ENCODE results near the gene GPC4. TPM values are rescaled to one million over a fixed set of nuclear protein-coding genes. Genes with fewer than 3 reads are reported as not detected.

Gene GPC4
- total RNA-seq: 10 to 100 TPM in 1 of 2 donors, 1 to 10 TPM in 1; 6.4 to 15.0 TPM
- long read RNA-seq, full-length matches to known transcripts: 11 of 12 reads
- long read RNA-seq, partial matches to known transcripts: 0 of 12 reads
- long read RNA-seq, other reads (novel, unspliced or antisense): 1 of 12 reads

- intact Hi-C loops (cut with DNase I): no loop called here
- DNase-seq (peak; percentile 61), ATAC-seq (peak; percentile 85 to 89)
Measured at GRCh38 chrX:133415276-133416105, at the start of gene GPC4. Gene GPC4 (minus strand): TSS chrX:133415489. CDS start chrX:133414965, 524 bp downstream.

DNA sequence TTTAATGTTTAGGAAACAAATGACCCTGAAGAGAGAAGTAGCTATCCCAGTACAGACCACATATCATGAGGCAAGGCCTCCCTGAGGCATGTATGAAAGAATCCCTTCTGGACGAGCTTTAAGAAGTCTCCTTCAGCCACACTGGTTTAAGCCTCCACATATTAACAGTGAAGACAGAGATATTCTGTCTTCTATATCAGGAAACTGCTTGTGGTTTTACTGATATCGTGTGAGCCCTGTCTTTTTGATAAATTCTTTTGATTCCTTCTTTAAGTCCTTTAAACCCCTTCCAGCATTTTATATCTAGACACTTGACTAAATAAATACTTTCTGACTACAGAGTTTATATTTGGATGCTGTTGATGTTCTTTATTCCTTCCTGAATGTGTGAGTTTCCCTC lies 45.9 kb upstream of the GPC4 start:
- no peak for DNase-seq
- no peak for ATAC-seq
- intact Hi-C loops (cut with DNase I): no loop called here

- ATAC-seq: no peak
- DNase-seq: no peak
- intact Hi-C loops (cut with DNase I): no loop called here
Measured at GRCh38 chrX:133454924-133455323, 39.6 kb upstream of the GPC4 start.

DNA sequence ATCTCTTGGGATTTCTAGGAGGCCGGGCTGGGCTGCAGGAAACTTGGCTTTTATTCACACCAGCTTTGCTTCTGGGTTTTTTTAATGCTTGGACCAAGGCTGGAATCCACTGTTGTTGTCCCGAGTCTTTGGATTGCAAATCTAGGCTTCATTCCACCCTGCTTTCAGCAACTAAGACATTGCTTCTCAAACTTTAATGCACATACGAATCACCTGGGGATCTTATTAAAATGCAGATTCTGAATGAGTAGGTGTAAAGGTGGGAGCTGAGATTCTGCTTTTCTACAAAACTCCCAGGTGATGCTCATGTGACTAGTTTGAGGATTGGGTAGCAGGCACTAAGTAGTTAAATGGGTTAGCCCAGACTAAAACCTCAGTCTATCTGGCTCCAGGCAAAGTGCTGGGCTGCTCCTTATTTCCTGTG lies 39.2 kb upstream of the GPC4 start:
- DNase-seq (no peak), ATAC-seq (no peak)
- intact Hi-C loops (cut with DNase I): no loop called here

DNA sequence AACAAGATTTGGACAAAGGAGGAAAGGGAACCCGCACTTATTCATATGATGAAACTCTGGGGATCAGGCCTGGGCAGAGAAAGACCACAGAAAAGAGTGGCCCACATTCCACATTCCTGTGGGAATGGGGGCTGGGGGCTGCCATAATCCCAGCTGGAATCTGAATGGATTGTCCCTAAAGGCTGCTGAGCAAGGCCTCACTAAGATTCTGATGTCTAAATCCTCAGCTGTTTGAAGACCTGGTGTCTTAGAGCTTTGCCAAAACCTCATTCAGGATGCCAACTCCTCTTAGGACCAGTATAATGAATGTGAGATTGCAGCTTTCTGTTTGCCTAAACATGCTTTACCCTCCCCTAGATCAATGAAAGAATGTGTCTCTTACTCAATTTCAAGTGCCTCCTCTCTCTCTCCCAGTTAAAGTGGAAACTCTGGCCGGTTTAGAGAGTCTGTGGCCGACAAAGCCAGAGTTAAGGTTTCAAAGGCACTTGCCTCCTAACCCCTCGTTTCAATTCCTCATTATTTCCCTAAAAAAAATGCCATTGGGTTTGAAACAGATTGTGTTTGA lies 33.3 kb upstream of the GPC4 start:
- DNase-seq: no peak
- no peak for ATAC-seq
- intact Hi-C loops (cut with DNase I): no loop called here

DNA sequence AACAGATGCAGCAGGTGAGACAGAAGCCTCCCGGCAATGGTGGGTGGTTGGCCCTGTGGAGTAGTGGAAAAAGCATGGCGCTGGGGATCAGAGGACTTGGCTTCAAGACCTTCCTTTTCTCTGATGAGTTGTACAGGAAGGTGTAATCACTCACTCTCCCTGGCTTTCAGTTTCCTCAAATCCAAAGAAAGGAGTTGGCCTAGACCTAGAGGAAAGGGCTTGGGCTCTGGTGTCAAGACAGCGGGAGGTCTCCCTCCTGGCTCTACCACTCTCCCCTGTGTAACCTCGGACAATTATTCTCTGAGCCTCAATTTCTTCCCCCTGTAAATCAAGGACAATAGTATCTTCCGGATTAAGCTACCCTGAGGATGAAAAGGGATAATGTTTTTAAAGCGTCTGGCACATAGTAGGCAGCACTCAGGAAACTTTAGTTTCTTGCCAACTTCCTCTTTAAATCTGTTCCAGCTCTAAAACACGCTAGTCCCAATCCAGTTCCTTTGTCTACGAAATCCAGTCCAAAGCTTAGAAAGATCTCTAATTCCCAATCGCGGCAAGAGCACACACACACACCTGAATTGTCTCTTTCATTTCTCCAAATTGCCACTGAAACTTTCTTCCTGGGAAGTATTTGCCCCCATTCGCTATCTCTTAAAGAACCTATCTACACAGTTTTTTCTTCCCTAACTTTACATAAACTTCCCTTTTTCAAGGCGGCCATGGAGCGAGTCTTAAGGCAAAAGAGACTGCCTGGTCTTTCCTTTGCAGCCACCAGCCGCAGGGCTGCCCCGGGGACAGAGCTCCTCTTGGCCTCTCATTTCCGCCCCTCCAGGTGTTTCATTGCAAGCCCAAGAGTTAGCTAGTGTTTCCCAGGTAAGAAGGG lies 29.9 kb upstream of the GPC4 start:
- no peak for DNase-seq
- no peak for ATAC-seq
- intact Hi-C loops (cut with DNase I): no loop called here

DNA sequence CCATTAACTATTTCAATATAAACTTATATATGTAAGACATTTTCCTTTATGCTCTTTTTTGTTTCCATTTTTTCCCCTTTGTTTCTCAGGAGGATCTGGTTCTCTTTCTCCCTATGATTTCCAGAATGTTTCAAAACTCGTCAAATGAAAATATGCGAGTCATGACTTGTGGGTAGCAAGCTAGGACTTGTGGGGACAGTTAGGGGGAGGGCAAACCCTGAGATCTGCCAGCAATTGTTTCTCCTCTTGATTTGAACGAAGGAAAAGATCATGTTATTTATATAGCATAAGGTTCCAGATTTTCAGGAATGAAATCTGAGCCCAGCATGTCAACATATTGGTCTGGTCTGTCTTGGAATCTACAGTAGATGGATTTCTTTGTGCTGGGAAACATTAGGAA lies 28.9 kb upstream of the GPC4 start:
- DNase-seq: no peak
- intact Hi-C loops (cut with DNase I): no loop called here
- ATAC-seq: no peak

DNA sequence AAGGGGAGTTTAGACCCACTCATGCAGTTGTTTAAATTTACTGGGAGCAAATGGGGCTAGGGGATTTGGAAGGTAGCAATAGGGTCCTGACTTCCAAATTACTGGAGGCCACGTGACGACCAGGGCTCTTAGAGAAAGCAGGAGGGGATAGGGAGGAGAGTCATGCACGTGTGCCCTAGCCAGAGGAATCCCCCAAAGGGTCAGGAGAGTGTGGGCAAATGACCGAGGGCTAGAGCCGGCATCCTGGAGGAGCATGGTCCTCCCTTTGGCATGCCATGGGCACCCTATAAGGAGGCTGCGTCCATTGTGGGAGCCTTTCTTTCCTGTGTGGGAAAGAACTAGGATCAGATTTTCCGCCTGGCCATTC lies 25.5 kb upstream of the GPC4 start:
- intact Hi-C loops (cut with DNase I): no loop called here
- ATAC-seq (no peak), DNase-seq (no peak)

GRCh38 chrX:133440081-133440796 lies 24.9 kb upstream of the GPC4 start:
- DNase-seq (no peak), ATAC-seq (no peak)
- intact Hi-C loops (cut with DNase I): no loop called here

DNA sequence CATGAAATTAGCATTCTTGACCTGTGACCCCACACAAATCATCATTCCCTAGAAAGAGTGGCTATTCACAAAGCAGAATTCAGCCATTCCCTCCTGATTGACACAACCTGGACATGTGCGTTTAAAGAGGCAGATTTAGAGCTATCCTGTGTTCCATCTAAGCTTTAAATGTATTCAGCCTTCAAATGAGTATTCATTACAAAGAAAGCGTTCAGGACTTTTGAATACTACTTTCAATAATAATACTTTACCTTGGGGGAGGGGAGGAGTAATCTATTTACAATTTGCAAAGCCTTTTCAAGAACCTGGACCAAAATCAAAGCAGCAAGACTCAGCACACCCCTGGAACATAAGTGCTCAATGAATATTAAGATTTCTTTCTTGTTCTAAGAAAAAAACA lies 22.5 kb upstream of the GPC4 start:
- DNase-seq (no peak), ATAC-seq (no peak)
- intact Hi-C loops (cut with DNase I): no loop called here

GRCh38 chrX:133437356-133437755 lies 22.1 kb upstream of the GPC4 start:
- ATAC-seq (no peak), DNase-seq (no peak)
- intact Hi-C loops (cut with DNase I): no loop called here

DNA sequence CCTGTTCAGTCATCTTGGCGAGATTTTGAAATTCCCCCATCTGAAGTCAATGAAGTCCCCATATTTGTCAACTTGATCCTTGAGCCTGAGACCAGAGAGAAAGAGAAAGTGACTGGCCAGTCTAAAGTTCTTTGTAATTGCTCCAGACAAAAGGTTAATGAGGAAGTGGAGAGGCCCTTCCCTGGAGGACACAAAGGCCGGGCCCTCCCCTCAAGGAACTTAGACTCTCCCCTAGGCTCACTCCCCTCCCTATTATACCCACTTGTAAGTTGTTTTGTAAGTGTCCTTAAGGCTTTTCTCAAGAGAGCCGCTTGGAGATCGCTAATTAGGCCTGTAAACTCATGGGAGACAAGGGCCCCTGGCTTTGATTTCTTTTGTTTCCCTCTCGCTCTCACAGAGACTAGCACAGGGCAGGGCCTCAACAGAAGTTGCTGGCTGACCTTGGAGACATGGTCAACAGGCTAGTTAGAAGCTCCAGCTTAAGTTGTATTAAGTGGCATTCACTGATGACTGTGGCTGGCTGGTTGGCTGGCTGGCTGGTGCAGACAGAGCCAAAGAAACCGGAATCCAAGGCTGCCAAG lies 20.3 kb upstream of the GPC4 start:
- no peak for ATAC-seq
- intact Hi-C loops (cut with DNase I): no loop called here
- no peak for DNase-seq

DNA sequence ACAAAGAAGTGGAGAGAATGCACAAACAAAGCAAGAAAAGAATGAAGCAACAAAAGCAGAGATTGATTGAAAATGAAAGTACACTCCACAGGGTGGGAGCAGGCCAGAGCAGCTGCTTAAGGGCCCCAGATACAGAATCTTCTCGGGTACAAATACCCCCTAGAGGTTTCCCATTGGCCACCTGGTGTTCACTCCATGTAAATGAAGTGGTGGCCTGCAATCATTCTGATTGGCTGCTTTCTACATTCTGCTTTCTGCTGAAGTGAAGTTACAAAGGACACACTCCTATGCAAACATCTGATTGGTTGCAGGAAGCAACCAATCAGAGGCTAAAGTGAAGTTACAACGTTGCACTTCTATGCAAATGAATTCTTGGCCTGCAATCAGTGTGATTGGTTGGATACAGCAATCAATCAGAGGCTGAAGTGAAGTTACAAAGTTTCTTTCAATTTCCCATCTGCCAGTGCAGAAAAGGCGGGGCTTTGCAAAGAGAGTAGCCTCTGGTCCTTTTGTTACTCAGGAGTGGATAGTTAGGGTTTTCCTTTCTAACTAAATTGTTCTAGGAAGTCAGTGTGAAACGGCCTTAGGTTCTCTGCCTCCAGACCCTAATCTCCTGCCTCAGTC lies 19.0 kb upstream of the GPC4 start:
- no peak for DNase-seq
- intact Hi-C loops (cut with DNase I): no loop called here
- no peak for ATAC-seq

DNA sequence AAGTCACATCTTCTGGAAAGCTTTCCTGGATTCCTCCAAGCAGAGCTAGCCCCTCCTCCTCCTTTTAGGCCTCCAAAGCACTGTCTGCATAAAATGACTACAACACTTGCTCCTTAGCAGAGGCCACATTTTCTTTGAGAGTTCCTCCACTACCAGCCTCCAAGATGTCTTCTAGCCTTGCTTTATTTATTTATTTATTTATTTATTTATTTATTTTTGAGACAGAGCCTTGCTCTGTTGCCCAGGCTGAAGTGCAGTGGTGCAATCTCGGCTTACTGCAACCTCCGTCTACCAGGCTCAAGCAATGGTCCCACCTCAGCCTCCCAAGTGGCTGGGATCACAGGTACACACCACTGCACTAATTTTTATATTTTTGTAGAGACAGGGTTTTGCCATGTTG lies 4.6 kb upstream of the GPC4 start:
- DNase-seq (no peak), ATAC-seq (no peak)
- intact Hi-C loops (cut with DNase I): no loop called here

DNA sequence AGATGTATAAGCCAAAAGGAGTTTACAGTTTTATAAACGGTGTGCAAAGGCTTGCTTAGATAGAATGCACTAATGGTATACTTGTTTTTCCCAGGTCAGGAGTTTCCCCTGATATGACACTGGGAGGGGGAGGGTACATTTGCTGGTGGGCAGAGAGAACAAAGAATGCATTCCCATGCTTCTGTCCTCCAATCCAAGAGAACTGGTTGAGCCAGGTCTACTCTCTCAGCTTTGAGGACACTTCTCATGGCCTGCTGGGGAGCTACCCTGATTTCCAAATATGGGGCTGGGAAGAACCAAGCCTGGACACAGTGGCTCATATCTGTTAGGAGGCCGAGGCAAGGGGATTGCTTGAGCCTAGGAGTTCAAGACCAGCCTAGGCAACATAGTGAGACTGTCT lies 3.3 kb upstream of the GPC4 start:
- intact Hi-C loops (cut with DNase I): no loop called here
- DNase-seq: no peak
- ATAC-seq: no peak

GRCh38 chrX:133417364-133417763 lies 2.1 kb upstream of the GPC4 start:
- DNase-seq (no peak), ATAC-seq (no peak)
- intact Hi-C loops (cut with DNase I): no loop called here

DNA sequence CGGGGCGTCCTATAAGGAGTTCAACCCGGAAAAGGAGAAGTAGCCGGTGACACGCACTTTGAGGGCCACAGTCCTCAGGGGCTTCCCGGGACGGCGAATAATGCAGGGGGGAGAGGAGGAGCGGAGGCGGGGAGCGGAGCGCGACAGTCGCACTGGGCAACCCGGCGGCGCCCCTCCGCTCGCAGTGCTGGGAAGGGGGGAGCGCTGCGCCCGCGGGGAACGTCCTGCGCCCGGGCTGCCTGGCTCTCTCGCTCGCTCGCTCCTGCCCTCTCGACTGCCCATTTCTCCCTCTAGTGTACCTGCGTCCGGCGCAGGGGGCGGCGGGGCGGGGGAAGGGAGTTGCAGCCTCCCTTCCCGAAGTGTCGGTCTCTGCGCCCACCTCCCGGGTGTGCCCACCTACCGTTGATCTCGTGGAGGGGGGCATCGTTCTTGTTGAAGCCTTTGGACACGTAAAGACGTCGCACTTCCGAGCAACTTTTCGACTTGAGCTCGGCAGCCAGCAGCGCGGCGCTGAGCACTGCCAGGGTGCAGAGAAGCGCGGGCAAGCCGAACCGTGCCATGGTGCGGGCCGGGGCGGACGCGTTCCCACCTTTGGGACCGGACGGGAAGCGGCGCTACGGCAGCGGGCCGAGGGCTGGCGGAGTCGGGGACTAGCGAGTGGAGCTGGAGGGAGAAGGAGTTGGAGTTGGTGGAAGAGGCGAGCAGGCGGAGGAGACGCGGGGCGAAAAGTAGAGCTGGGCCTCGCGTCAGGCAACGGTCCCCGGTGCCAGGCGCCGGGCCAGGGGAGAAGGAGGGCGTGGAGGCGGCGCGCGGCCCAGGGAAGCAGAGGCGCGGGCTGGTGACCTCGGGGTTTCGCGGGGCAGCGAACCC lies 648 bp downstream of the GPC4 start:
- peak; percentile 21 for DNase-seq
- ATAC-seq: peak; percentile 42 to 59
- intact Hi-C loops (cut with DNase I): no loop called here
